Right cardiac atrium (tissue), 5 donors: ENCODE results near the gene SPATA21. TPM values are rescaled to one million over a fixed set of nuclear protein-coding genes. Genes with fewer than 3 reads are reported as not detected.
"Not testable (repeated sequence)": the region's sequence is repeated elsewhere in the genome, so short reads cannot be mapped to it uniquely, and the experiment has no call there.

Experiments
- ATAC-seq, 2 donors: fragments of 200-7000 bp; cut with Tn5 transposase; one replicate each; pipeline versions ENCODE4 v1.8.0 to v1.9.1; 2020; ENCODE audit warnings: moderate library complexity in 2 of 2, mild to moderate bottlenecking in 1 of 2
- DNase-seq, 3 donors: peaks; one replicate each; pipeline ENCODE4 v3.0.0-alpha.2; 2020
- H3K27ac ChIP-seq: one replicate; pipeline ENCODE4 v1.5.1; 2013; ENCODE audit warnings: mild to moderate bottlenecking, low read length, control low read depth, moderate library complexity
- H3K27me3 ChIP-seq: one replicate; pipeline ENCODE4 v1.6.1; 2013; ENCODE audit not compliant: control insufficient read depth, insufficient read depth
- H3K4me1 ChIP-seq: one replicate; pipeline ENCODE4 v1.6.1; 2013; ENCODE audit warnings: low read length; ENCODE audit not compliant: control insufficient read depth, insufficient read depth
- H3K4me3 ChIP-seq: one replicate; pipeline ENCODE4 v1.5.1; 2013; ENCODE audit warnings: low read length, control low read depth
- H3K9me3 ChIP-seq: one replicate; pipeline ENCODE4 v1.6.1; 2013; ENCODE audit warnings: low read length; ENCODE audit not compliant: control insufficient read depth
- WGBS: extraction: QIAGEN DNeasy Blood & Tissue Kit; methylation state at CpG from one replicate; pipeline ENCODE4 v1.1.7; 2013; 5-methylcytosine and 5-hydroxymethylcytosine counted together
- intact Hi-C, 4 donors: fragments of 100-400 bp; cut with DNase I; formaldehyde crosslinking; loops; one replicate each; pipeline versions ENCODE4 v1.11.0 to v1.14.0; 2022 to 2023
- long read RNA-seq, 4 donors: library from polyadenylated mRNA; unstranded; transcript quantifications; one replicate each; pipeline ENCODE4 v2.0.0, GENCODE V29; 2020 to 2021
- polyA plus RNA-seq: library from polyadenylated mRNA; stranded (reverse); fragments of 200-250 nt; gene quantifications from one replicate; pipeline ENCODE4 v1.2.3, GENCODE V29; 2013
- total RNA-seq, 4 donors: library from RNA; stranded (reverse); fragmentation: NEBNext Ultra II Directional; extraction: Animal tissue kit (Norgen Biotek cat#: 25700); gene quantifications; one replicate each; pipeline ENCODE4 v1.2.1, GENCODE V29; 2021
- donor health status: healthy with polysubstance abuse.
- donor health status: DM: no; HTN: yes; CAD: no.
- donor health status: DM: no; HTN: no; CAD: no.
- donor health status: DM: no; HTN: yes; CAD: no; lungs with severe emphysema.
- donor health status: DM: yes; HTN: yes; CAD: no.

Gene SPATA21, protein sequence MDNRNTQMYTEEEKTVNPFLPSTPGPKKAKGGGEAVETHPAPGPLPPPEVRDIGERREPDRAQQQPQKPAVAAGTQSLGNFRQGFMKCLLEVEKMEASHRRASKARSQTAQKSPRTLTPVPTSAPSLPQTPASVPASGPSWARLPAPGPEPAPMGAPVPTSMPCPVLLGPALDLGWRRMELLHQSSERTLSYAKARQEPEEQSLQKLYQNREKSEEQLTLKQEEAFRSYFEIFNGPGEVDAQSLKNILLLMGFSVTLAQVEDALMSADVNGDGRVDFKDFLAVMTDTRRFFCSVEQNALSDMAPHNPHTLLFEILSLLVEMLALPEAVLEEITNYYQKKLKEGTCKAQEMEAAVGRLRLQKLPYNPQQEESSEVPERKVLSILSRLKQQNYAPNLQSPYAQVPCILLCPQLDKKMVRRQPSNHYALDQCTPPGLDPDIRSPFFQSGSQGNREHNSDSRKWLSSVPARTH
- total RNA-seq, result not detected
- 0.23 TPM for polyA plus RNA-seq
- long read RNA-seq, donor 1, partial matches to known transcripts, result 0 of 3 reads
- long read RNA-seq, donor 1, other reads (novel, unspliced or antisense), result 3 of 3 reads
- long read RNA-seq, donor 2, partial matches to known transcripts, result 0 of 1 reads
- long read RNA-seq, donor 2, other reads (novel, unspliced or antisense), result 1 of 1 reads
- long read RNA-seq, donor 3, result 0 reads
- long read RNA-seq, donor 4, partial matches to known transcripts, result 0 of 1 reads
- long read RNA-seq, donor 4, other reads (novel, unspliced or antisense), result 1 of 1 reads

- no peak within 1 kb of the TSS for H3K27ac ChIP-seq
- no peak for ATAC-seq
Observed at GRCh38 chr1:16436946-16437474, at the start of gene SPATA21. TSS of gene SPATA21 (minus strand) at chr1:16437424. CDS start at chr1:16431371, 6,053 bp downstream.

DNA sequence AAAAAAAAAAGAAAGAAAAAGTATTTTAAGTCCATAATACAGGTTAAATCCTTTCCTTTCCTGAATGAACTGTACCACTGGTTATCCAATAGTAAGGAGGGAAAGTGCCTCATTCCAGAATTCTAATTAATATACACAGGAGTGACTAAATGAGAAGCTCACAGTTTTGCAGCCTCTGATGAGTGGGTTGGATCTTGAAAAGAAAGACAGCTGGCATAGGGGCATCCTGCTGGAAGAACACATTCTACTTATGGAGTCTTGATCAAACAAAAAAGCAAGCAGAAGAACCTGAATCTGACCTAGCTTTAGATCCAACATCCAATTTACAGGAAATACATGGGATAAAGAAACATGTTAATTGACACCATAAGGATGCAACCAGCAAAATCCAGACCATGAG is 49.8 kb upstream of the SPATA21 start:
- H3K27ac ChIP-seq, H3K4me1 ChIP-seq, intact Hi-C loops, H3K4me3 ChIP-seq, ATAC-seq, H3K9me3 ChIP-seq, DNase-seq, H3K27me3 ChIP-seq: not testable (repeated sequence)

More at GRCh38 chr1:16436946-16437474, at the start of gene SPATA21:
- intact Hi-C loops, result no loop called here
- no peaks in the 10 kb centered on the region for H3K27me3 ChIP-seq
- DNase-seq, result no peak
- H3K4me1 ChIP-seq, result peaks cover 3% of the 10 kb centered on the region
- WGBS, result 61% methylated on average over 3 of the region's 3 CpGs
- no peak within 1 kb of the TSS for H3K4me3 ChIP-seq
- no peaks in the 10 kb centered on the region for H3K9me3 ChIP-seq

DNA sequence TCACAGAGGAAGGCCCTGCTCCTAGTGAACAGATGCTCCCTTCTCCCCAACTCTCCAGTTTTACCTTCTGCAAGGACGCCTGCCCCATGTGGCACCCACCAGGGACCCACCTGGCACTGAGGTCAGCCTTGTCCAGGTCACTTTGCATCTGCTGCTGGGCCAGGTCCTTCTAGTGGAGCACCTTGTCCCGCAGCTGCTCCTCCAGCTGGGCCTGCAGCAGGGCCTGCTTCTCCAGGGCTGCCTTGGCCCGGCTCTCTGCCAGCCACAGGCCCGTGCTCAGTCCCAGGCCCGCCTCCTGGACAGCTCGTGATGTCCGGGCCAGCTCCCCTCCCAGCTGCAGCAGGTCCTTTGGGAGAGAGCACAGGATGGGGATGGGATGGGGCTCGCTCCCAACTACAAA is 49.1 kb upstream of the SPATA21 start:
- H3K27ac ChIP-seq, ATAC-seq, H3K4me3 ChIP-seq, H3K27me3 ChIP-seq, DNase-seq, H3K9me3 ChIP-seq, intact Hi-C loops, H3K4me1 ChIP-seq: not testable (repeated sequence)
- 83% methylated on average over 8 of the region's 8 CpGs for WGBS

GRCh38 chr1:16484931-16485330 is 47.7 kb upstream of the SPATA21 start:
- no peaks in the 10 kb centered on the region for H3K9me3 ChIP-seq
- H3K4me3 ChIP-seq, result no peak overlapping the region
- no peaks in the 10 kb centered on the region for H3K4me1 ChIP-seq
- no peaks in the 10 kb centered on the region for H3K27me3 ChIP-seq
- 89% methylated on average over 6 of the region's 6 CpGs for WGBS
- ATAC-seq (no peak), DNase-seq (no peak)
- intact Hi-C loops, result no loop called here
- no peak overlapping the region for H3K27ac ChIP-seq

GRCh38 chr1:16484501-16484835 is 47.2 kb upstream of the SPATA21 start:
- Histone ChIP-seq H3K4me3 (no peak overlapping the region), H3K27me3 (no peaks in the 10 kb centered on the region), H3K27ac (no peak overlapping the region), H3K4me1 (no peaks in the 10 kb centered on the region), H3K9me3 (no peaks in the 10 kb centered on the region)
- ATAC-seq (no peak), DNase-seq (peak in 1 of 3 donors; percentile 63)
- 92% methylated on average over 8 of the region's 8 CpGs for WGBS
- intact Hi-C loops, result no loop called here

DNA sequence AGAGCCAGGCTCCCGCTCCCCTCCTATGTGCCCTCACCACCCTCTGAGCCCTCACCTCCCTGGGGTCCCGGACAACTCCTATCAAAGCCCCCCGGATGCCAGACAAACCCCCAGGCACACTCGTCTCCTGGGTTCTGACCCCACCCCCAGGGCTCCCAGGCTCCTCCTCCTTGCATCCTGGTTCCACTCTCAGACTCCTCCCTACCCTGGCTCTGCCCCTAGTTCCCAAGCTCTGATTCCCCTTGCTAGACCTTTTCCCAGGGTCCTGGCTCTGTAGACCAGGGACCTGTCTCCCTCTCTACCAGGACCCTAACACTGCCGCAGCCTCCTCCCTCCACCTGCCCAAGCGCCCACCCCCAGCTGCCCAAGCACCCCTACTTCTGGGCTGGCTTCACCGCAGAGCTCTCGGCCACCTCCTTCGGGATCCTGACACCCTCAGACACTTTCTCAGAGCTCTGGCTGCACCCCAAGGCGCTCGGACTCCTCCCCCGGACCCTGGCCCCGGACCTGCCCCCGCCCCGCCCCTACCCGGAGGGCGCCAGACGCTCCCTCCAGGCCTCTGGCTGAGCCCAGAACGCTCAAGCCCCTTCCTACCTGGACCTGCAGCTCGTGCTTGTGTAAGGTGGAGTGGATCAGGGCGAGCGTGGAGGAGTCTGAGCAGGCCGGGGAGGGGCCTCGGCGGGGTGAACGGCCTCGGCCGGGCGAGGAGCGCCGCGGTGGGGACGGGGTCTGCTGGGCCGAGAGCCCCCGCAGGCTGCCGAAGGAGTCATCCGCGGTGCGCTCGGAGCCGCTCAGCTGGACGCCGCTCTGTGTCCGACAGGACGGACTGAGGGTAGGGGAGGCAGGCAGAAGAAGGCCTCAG is 46.6 kb upstream of the SPATA21 start:
- peak; percentile 11 to 26 for ATAC-seq
- intact Hi-C loops, H3K27ac ChIP-seq, H3K27me3 ChIP-seq, H3K4me1 ChIP-seq, H3K9me3 ChIP-seq, H3K4me3 ChIP-seq, DNase-seq: not testable (repeated sequence)
- WGBS, result 87% methylated on average over 45 of the region's 45 CpGs

DNA sequence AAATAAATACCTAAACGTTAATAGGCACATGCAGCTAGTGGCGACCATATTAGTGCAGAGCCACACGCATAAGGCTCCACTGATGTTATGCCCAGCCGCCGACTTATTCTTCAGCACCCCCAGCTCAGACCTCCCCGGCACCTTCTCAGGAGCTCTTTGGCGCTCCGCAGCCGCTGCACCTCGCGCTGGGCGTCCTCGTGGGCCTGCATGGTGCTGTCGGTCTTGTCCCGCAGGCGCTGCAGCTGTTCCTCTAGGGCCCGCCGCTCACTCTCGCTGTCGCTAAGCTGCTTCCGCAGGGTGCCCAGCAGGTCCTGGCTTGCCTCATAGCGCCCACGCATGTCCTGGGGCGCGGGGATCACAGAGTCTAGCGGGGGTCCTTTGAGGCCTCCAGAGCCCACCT is 45.9 kb upstream of the SPATA21 start:
- not testable (repeated sequence) for DNase-seq
- peak in 1 of 2 donors; percentile 10 for ATAC-seq

DNA sequence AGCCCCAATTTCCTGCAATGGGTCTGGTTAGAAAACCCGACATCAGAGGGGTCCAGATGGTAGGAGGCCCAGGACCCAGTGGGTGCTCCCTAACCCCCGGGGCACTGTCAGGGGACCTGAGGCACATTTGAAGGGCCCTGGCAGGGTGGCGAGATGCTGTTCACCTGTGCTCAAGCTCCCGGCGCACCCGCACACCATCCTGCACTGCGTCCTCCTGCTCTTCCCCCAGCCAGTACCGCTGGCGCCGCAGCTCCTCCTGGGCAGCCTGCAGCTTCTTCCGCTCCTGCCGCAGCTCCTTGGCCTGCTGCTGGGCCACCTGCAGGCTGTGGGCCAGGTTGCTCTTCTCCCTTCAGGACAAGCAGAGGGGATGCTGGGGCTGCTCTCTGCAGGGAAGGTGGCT is 40.9 kb upstream of the SPATA21 start:
- Histone ChIP-seq H3K27me3 (no peaks in the 10 kb centered on the region), H3K9me3 (no peaks in the 10 kb centered on the region), H3K4me3 (no peak overlapping the region), H3K4me1 (no peaks in the 10 kb centered on the region), H3K27ac (no peak overlapping the region)
- intact Hi-C loops, result no loop called here
- 95% methylated on average over 12 of the region's 12 CpGs for WGBS
- DNase-seq (no peak), ATAC-seq (no peak)

More for the DNA sequence above, 45.9 kb upstream of the SPATA21 start:
- intact Hi-C loops, H3K27me3 ChIP-seq, H3K4me1 ChIP-seq, H3K27ac ChIP-seq, H3K9me3 ChIP-seq, H3K4me3 ChIP-seq: not testable (repeated sequence)
- 97% methylated on average over 26 of the region's 26 CpGs for WGBS

- H3K9me3 ChIP-seq, H3K4me3 ChIP-seq, intact Hi-C loops, H3K27me3 ChIP-seq, DNase-seq, H3K27ac ChIP-seq, H3K4me1 ChIP-seq: not testable (repeated sequence)
- ATAC-seq, result peak; percentile 27 to 45
- WGBS, result 92% methylated on average over 29 of the region's 29 CpGs
Observed at GRCh38 chr1:16475771-16476770, 38.8 kb upstream of the SPATA21 start.

- WGBS, result 97% methylated on average over 2 of the region's 2 CpGs
- H3K27ac ChIP-seq, intact Hi-C loops, H3K27me3 ChIP-seq, H3K4me3 ChIP-seq, H3K4me1 ChIP-seq, DNase-seq, H3K9me3 ChIP-seq, ATAC-seq: not testable (repeated sequence)
Observed at GRCh38 chr1:16474891-16475290, 37.7 kb upstream of the SPATA21 start.
